NCI-H748 treated with DMSO at 0.1 percent for 48 hours (cell line): Measurements from ENCODE around the gene RNF34.

Experiments used
- DNase-seq: peaks from one replicate; lab custom pipeline; 2025; lab: John Stamatoyannopoulos, UW

The RNF34 gene

GRCh38 chr12:121466794-121467637, 67.1 kb downstream of the RNF34 start:
- DNase-seq: peak; percentile 68

GRCh38 chr12:121467638-121468498, 68.0 kb downstream of the RNF34 start:
- DNase-seq: no peak

- no peak for DNase-seq
These were observed 68.5 kb downstream of the RNF34 start for GRCh38 chr12:121468499-121468801.

- no peak for DNase-seq
These were observed 70.8 kb downstream of the RNF34 start for GRCh38 chr12:121470751-121471150.

GRCh38 chr12:121472150-121472905, 72.4 kb downstream of the RNF34 start:
- DNase-seq: no peak
